ENCODE data around the gene DNAH11. TPM values are rescaled to one million over a fixed set of nuclear protein-coding genes. Genes with fewer than 3 reads are reported as not detected.

Gene DNAH11, protein sequence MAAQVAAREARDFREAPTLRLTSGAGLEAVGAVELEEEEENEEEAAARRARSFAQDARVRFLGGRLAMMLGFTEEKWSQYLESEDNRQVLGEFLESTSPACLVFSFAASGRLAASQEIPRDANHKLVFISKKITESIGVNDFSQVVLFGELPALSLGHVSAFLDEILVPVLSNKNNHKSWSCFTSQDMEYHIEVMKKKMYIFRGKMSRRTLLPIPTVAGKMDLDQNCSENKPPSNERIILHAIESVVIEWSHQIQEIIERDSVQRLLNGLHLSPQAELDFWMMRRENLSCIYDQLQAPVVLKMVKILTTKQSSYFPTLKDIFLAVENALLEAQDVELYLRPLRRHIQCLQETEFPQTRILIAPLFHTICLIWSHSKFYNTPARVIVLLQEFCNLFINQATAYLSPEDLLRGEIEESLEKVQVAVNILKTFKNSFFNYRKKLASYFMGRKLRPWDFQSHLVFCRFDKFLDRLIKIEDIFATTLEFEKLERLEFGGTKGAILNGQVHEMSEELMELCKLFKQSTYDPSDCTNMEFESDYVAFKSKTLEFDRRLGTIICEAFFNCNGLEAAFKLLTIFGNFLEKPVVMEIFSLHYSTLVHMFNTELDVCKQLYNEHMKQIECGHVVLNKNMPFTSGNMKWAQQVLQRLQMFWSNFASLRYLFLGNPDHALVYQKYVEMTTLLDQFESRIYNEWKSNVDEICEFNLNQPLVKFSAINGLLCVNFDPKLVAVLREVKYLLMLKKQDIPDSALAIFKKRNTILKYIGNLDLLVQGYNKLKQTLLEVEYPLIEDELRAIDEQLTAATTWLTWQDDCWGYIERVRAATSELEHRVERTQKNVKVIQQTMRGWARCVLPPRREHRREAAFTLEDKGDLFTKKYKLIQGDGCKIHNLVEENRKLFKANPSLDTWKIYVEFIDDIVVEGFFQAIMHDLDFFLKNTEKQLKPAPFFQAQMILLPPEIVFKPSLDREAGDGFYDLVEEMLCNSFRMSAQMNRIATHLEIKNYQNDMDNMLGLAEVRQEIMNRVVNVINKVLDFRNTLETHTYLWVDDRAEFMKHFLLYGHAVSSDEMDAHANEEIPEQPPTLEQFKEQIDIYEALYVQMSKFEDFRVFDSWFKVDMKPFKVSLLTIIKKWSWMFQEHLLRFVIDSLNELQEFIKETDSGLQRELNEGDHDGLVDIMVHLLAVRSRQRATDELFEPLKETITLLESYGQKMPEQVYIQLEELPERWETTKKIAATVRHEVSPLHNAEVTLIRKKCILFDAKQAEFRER (N-terminal part only)
- 0.16 and 2.1 TPM in 2 replicates for polyA plus RNA-seq
- polyA minus RNA-seq: 1.0 and 1.5 TPM in 2 replicates

GRCh38 chr7:21542891-21543527, at the start of gene DNAH11:
TSS of gene DNAH11 (plus strand) at chr7:21543039. CDS start at chr7:21543246, 207 bp downstream.
- H3K9ac ChIP-seq (ENCODE audit: low read length): no peak within 1 kb of the TSS
- TF ChIP-seq EP300 (conservative IDR thresholded peaks at IDR 0.05; ENCODE audit: poor library complexity, severe bottlenecking) (peak; percentile 19), EZH2 (IDR thresholded peaks at IDR 0.05; ENCODE audit: borderline replicate concordance, insufficient read depth, low read length, poor library complexity, severe bottlenecking) (peak; percentile 18), CTCF (IDR thresholded peaks at IDR 0.05; ENCODE audit: poor library complexity, severe bottlenecking) (peak; percentile 35), SMC3 (conservative IDR thresholded peaks at IDR 0.05; ENCODE audit: poor library complexity) (no peak)
- H3K79me2 ChIP-seq (replicated peaks; ENCODE audit: insufficient read depth, low read length): no peaks in the 10 kb centered on the region
- no peak within 1 kb of the TSS for H3K27ac ChIP-seq (ENCODE audit: low read length)
- H2AFZ ChIP-seq (ENCODE audit: low read depth, low read length): peak within 1 kb of the TSS; percentile 16
- no peaks in the 10 kb centered on the region for H4K20me1 ChIP-seq (ENCODE audit: insufficient read depth)
- peaks cover 38% of the 10 kb centered on the region for H3K27me3 ChIP-seq (ENCODE audit: insufficient read depth, low read depth, low read length)
- no peaks in the 10 kb centered on the region for H3K9me2 ChIP-seq (ENCODE audit: insufficient read depth, low read length)
- H3K4me3 ChIP-seq (ENCODE audit: low read length): peak within 1 kb of the TSS; percentile 74
- H3K36me3 ChIP-seq (ENCODE audit: insufficient read depth, low read length): no peaks in the 10 kb centered on the region
- peak within 1 kb of the TSS; percentile 33 for H3K4me2 ChIP-seq (ENCODE audit: low read length)
- H3F3A ChIP-seq (ENCODE audit: insufficient read depth, low read length, poor library complexity, severe bottlenecking): no peaks in the 10 kb centered on the region
- no peaks in the 10 kb centered on the region for H3K9me3 ChIP-seq (ENCODE audit: low read length)

DNA sequence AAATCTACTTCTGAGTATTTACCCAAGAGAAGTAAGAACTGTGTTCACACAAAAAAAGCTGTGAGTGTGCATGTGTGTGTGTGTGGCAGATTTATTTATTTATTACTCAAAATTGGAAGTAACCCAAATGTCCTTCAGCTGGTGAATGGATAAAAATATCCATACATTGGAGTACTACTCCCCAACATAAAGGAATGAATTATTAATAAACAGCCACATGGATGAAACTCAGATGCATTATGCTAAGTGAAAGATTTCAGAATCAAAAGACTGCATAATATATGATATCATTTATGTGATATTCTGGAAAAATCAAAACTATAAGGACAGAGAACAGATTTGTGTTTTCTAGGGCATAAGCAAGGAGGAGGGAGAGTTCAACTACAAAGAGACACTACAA, 47.1 kb upstream of the DNAH11 start:
- peaks cover 8% of the 10 kb centered on the region for H3K36me3 ChIP-seq (ENCODE audit: insufficient read depth, low read length)
- no peak for TF ChIP-seq REST (IDR thresholded peaks at IDR 0.05; ENCODE audit: borderline replicate concordance)
- no peak for TF ChIP-seq TAF1 (IDR thresholded peaks at IDR 0.05; ENCODE audit: low read depth)
- TF ChIP-seq CTCF (IDR thresholded peaks at IDR 0.05; ENCODE audit: poor library complexity, severe bottlenecking): no peak
- no peak for TF ChIP-seq RAD21 (conservative IDR thresholded peaks at IDR 0.05)
- TF ChIP-seq SMC3 (conservative IDR thresholded peaks at IDR 0.05; ENCODE audit: poor library complexity): no peak
- H3K9ac ChIP-seq (ENCODE audit: low read length): no peak overlapping the region
- H3F3A ChIP-seq (ENCODE audit: insufficient read depth, low read length, poor library complexity, severe bottlenecking): no peaks in the 10 kb centered on the region
- no peak overlapping the region for H3K4me3 ChIP-seq (ENCODE audit: low read length)
- no peaks in the 10 kb centered on the region for H3K9me2 ChIP-seq (ENCODE audit: insufficient read depth, low read length)
- H3K79me2 ChIP-seq (replicated peaks; ENCODE audit: insufficient read depth, low read length): no peaks in the 10 kb centered on the region
- no peaks in the 10 kb centered on the region for H4K20me1 ChIP-seq (ENCODE audit: insufficient read depth)
- H2AFZ ChIP-seq (ENCODE audit: low read depth, low read length): no peak overlapping the region
- no peaks in the 10 kb centered on the region for H3K27me3 ChIP-seq (ENCODE audit: insufficient read depth, low read depth, low read length)
- H3K27ac ChIP-seq (ENCODE audit: low read length): no peak overlapping the region
- H3K9me3 ChIP-seq (ENCODE audit: low read length): no peaks in the 10 kb centered on the region
- no peak overlapping the region for H3K4me2 ChIP-seq (ENCODE audit: low read length)

Measured in neural cell (in vitro differentiated cells).